Measurements from ENCODE around the gene FBXL7.

DNA sequence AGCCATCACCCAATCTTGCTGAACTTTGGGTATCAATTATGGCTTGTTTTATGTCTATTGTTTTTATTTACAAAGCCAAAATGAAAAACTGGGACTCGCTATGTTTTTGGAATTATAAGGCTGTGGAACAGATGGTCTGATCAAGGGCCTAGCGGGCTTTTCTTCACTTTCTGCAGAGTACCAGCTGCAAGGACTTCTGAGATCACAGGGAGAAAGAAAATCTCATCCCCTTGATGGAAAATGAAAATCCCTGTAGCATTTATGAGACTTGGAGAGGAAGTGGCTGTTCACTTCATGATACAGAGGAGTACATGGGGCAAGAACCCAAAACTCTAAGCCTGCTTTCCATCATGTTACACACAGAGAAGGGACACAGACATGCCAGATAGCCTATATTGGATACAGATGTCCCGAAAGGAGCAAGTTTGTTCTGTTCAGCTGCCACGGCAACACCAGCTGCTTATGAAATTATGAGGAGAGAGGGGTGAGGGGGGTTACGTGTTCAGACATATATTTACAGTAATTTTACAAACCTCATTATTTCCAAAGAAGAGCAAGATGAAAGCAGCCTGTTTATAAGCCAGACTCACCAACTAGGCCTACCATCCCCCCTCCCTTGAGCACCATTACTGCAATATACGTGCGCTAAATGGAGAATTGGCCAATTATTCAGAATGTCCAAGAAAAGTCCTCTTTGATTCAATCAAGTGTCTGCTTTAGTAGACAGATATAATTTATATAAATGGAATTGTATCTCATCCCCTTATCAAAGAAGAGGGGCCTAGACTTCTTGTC, 459.6 kb downstream of the FBXL7 start:
- TF ChIP-seq, protein P1, sequence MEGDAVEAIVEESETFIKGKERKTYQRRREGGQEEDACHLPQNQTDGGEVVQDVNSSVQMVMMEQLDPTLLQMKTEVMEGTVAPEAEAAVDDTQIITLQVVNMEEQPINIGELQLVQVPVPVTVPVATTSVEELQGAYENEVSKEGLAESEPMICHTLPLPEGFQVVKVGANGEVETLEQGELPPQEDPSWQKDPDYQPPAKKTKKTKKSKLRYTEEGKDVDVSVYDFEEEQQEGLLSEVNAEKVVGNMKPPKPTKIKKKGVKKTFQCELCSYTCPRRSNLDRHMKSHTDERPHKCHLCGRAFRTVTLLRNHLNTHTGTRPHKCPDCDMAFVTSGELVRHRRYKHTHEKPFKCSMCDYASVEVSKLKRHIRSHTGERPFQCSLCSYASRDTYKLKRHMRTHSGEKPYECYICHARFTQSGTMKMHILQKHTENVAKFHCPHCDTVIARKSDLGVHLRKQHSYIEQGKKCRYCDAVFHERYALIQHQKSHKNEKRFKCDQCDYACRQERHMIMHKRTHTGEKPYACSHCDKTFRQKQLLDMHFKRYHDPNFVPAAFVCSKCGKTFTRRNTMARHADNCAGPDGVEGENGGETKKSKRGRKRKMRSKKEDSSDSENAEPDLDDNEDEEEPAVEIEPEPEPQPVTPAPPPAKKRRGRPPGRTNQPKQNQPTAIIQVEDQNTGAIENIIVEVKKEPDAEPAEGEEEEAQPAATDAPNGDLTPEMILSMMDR (IDR thresholded peaks at IDR 0.05) = no peak
- no peak for TF ChIP-seq POLR2A (IDR thresholded peaks at IDR 0.05)

Measured in right lobe of liver (tissue), 4 donors.